GM13976 (cell line): ENCODE results near the gene PBX4.

Source experiments
- DNase-seq: peaks from one replicate; pipeline ENCODE4 v3.0.0; 2012; ENCODE audit warnings: low spot score
- in situ Hi-C: fragments of 300-500 bp; cut with MboI; formaldehyde crosslinking; loops from one replicate; pipeline ENCODE4 v1.12.0; 2022; ENCODE audit warnings: low sequenced_read_pairs, mixed read lengths, inconsistent platforms; ENCODE audit not compliant: unreplicated experiment
- TF ChIP-seq, protein P1 (sequence below): IDR thresholded peaks from 2 replicates; pipeline ENCODE4 v1.5.1; 2012; ENCODE audit warnings: borderline replicate concordance, mild to moderate bottlenecking; ENCODE audit not compliant: insufficient read depth; ENCODE audit errors: extremely low read depth, missing control alignments, control extremely low read depth

The PBX4 gene

DNA sequence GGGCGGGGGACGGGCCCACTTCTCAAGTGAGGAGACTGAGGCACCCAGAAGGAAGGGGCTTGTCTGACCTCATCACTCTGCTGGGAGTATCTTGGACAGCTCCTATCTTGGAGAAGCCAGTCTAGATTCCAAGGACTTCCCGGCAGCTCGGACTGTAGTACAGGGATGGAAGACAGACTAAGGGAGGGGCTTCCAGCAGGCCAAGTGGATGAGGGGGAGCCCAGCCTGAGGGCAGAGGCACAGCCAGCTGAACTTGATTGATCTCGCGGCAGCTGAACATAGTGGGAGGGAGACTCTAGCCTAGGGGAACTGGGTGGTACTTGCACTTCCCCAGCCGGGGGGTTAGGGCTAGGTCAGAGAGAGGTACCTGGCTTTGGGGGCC lies 79.7 kb downstream of the PBX4 start:
- TF ChIP-seq, protein P1, sequence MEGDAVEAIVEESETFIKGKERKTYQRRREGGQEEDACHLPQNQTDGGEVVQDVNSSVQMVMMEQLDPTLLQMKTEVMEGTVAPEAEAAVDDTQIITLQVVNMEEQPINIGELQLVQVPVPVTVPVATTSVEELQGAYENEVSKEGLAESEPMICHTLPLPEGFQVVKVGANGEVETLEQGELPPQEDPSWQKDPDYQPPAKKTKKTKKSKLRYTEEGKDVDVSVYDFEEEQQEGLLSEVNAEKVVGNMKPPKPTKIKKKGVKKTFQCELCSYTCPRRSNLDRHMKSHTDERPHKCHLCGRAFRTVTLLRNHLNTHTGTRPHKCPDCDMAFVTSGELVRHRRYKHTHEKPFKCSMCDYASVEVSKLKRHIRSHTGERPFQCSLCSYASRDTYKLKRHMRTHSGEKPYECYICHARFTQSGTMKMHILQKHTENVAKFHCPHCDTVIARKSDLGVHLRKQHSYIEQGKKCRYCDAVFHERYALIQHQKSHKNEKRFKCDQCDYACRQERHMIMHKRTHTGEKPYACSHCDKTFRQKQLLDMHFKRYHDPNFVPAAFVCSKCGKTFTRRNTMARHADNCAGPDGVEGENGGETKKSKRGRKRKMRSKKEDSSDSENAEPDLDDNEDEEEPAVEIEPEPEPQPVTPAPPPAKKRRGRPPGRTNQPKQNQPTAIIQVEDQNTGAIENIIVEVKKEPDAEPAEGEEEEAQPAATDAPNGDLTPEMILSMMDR, result no peak
- DNase-seq, result no peak
- in situ Hi-C loops, result loop anchor here (5.0 to 25.0 kb wide), 3 partner anchors 104 to 749 kb away; partner anchors contain the start of gene GMIP

DNA sequence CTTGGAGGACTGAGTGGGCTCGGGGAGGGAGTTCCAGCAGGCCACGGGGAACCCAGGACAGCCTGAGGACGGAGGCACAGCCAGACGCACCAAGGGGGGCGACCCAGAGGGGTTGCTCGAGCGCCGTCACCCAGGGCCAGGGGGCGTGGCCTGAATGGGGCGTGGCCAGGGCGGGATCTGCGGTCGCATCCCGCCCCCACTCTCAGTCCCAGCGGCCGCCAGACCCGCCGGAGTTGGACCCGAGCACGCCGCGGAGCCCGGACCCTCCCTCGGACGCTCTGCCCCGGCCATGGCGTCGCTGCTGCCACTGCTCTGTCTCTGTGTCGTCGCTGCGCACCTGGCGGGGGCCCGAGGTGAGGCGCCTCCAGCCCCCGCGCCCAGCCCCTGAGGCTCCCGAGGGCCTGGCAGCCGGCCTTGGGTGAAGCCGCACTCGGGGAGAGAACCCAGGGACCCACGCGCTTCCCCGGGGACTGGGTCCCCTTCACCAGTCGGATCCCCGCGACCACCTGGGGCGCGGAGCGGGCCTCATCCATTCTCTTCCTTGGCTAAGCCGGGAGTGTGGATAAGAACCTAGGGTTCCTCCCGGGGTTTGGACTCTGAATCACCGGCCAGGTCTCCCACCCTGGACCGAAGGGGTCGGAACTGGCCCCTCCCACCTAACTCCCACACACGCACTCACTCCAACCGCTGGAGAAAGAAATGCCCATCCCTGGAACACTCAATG lies 80.3 kb downstream of the PBX4 start, which contains the start of gene CILP2:
Gene CILP2 (plus strand): TSS at position 205 of the 724 bp plus-strand sequence. CDS start 85 bp downstream, at position 290.
- peak; percentile 76 for DNase-seq
- in situ Hi-C loops, result loop anchor here (5.0 to 25.0 kb wide), 3 partner anchors 104 to 749 kb away; partner anchors contain the start of gene GMIP
- TF ChIP-seq, protein P1, result no peak

DNA sequence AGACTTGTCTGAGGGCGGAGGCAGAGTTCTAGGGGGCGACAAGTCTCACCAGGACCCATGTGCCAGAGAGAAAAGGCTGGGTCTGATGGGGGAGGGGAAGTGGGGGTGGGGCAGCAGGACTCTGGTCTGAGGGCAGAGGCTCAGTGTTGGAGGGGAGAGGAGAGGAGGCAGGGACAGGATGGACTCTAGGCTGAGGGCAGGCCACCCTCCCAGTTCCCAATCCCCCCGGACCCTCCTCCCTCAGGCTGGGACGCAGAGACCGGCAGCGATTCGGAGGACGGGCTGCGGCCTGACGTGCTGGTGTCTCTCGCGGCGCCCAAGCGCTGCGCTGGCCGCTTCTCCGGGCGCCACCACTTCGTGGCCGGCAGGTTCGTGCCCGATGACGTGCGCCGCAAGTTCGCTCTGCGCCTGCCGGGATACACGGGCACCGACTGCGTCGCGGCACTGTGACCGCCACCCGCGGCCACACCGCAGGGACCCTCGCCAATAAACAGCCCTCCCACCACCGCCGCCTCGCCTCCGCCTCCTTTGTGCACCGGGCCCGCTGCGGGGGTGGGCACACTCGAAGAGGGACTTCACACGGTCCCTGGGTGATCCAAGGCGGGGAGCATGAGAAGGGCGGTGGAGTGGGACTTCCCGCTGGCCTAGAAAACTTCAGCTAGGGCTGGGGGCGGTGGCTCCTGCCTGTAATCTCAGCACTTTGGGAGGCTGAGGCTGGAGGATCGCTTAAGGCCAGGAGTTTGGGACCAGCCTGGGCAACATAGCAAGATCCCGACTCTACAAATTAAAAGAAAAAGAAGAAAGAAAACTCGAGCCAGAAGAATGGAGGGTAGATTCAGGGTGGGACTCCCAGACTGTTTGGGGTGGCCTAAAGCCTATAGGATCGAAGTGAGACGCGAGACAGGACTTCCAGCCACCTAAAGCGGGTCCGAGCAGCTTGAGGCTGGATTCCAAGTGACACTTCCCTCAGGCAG lies 81.1 kb downstream of the PBX4 start:
- TF ChIP-seq, protein P1, result no peak
- in situ Hi-C loops, result loop anchor here (5.0 to 25.0 kb wide), 3 partner anchors 105 to 750 kb away; partner anchors contain the start of gene GMIP
- no peak for DNase-seq

DNA sequence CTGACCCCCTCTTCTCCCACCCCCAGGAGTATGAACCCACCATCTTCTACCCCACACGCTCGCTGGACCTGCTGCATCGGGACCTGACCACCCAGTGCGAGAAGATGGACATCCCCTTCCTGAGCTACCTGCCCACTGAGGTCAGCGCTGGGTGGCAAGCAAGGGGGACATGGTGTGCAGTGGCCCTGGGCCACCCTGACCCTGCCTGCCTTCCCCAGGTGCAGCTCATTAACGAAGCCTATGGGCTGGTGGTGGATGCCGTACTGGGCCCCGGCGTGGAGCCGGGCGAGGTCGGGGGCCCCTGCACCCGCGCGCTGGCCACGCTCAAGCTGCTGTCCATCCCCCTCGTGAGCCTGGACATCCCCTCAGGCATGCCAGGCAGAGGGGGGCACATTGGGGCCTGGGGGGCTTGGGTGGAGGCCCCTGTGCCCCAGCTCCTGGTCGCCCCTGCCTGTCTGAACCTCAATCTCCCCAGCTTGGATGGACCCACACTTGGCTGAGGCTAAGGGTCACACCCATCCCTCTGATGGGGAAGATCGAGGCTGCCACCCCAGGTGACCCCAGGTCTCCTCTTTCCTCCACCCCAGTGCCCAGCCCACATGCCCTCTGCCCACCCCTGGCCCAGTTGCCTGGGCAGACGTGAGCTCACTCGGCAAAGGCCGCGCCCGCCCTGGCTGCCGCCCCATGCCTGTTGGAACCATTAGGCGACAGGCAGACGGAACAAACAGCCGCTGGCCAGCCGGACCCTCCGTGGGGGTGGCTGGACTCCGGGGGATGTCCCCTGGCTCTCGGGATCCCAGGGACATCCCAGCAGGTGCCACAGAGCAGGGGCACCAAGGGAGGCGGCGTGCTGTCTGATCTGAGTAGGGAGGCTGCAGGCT lies 82.9 kb downstream of the PBX4 start:
- in situ Hi-C loops, result loop anchor here (5.0 to 25.0 kb wide), 3 partner anchors 107 to 752 kb away; partner anchors contain the start of gene GMIP
- TF ChIP-seq, protein P1, result no peak
- DNase-seq, result no peak

DNA sequence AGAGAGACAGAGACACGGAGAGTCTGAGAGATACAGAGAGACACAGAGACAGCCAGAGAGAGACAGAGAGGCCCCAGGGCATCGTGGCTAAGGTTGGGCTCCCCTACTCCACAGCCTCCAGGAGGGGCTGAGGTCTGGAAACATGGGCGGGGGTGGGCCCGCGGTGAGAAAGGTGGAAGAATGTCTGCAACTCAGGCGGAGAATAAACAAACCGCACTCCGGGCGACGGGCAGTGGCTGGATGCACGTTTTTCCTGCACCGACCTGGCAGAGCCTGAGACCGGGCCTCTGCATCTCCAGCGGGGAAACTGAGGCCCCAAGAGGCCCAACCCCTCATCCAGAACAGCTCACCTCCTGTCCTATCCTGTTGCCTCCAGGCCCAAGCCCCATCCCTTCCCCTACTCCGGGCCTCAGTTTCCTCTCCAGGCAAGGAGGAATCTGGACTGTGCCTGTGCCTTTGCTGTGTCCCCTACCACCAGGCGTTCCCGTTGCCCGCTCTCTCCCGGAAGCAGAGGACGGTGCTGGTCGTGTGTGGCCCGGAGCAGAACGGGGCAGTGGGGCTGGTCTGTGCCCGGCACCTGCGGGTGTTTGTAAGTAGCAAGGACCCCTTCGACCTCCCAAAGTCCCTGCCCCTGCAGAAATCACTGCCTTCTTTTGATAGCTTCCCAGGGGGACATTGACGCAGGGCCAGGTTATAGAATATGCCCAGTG lies 83.8 kb downstream of the PBX4 start:
- TF ChIP-seq, protein P1, result no peak
- in situ Hi-C loops, result loop anchor here (5.0 to 25.0 kb wide), 3 partner anchors 108 to 753 kb away; partner anchors contain the start of gene GMIP
- DNase-seq, result no peak
